Lower leg skin (tissue), 4 donors: Measurements from ENCODE around the gene TENM4. TPM values are rescaled to one million over a fixed set of nuclear protein-coding genes. Genes with fewer than 3 reads are reported as not detected.

Source experiments
- DNase-seq, 2 donors: peaks; one replicate each; pipeline ENCODE4 v3.0.0-alpha.2; 2019; ENCODE audit warnings: low spot score in 2 of 2
- H3K4me3 ChIP-seq: fragments of 200-600 bp; sonication (generic); 2 replicates; pipeline ENCODE4 v1.5.1; 2017; ENCODE audit warnings: mild to moderate bottlenecking, low read depth; ENCODE audit not compliant: poor library complexity, severe bottlenecking
- CTCF ChIP-seq, 3 donors: fragments of 450-650 bp; IDR thresholded peaks; one replicate each; pipeline ENCODE4 v1.5.1; 2016; ENCODE audit warnings: antibody characterized with exemption in 3 of 3, mild to moderate bottlenecking in 3 of 3, moderate library complexity in 2 of 3
- POLR2A ChIP-seq, 2 donors: fragments of 450-650 bp; IDR thresholded peaks; one replicate each; pipeline ENCODE4 v1.6.1; 2016 to 2017; ENCODE audit warnings: antibody characterized with exemption in 2 of 2, mild to moderate bottlenecking in 1 of 2, moderate library complexity in 1 of 2
- WGBS, 2 donors: methylation state at CpG; one replicate each; pipeline ENCODE4 v1.1.5; 2018; 5-methylcytosine and 5-hydroxymethylcytosine counted together
- intact Hi-C: fragments of 100-400 bp; cut with DNase I; formaldehyde crosslinking; loops from one replicate; pipeline ENCODE4 v1.15.0; 2023; ENCODE audit warnings: low total_unique reads
- total RNA-seq, 4 donors: library from RNA; depleted of rRNA; stranded (reverse); fragments of >200 nt; gene quantifications; one replicate each; pipeline ENCODE4 v1.1.0, GENCODE V29; 2016

TENM4 gene
- total RNA-seq, 4 donors from 2014 or later: 34.4 to 41.1 (median 36.6) TPM

- H3K4me3 ChIP-seq: no peak overlapping the region
- TF ChIP-seq CTCF (IDR thresholded peaks at IDR 0.05) (no peak), POLR2A (IDR thresholded peaks at IDR 0.05) (no peak)
- 78 to 80% methylated on average over 7 of the region's 7 CpGs for WGBS, 2 donors
- intact Hi-C loops: no loop called here
- DNase-seq: peak in 1 of 2 donors; percentile 26
Observed at GRCh38 chr11:79241852-79242241, 199.0 kb downstream of the TENM4 start.

- H3K4me3 ChIP-seq: no peak overlapping the region
- DNase-seq: peak in 1 of 2 donors; percentile 43
- intact Hi-C loops: no loop called here
- TF ChIP-seq CTCF (IDR thresholded peaks at IDR 0.05) (no peak), POLR2A (IDR thresholded peaks at IDR 0.05) (no peak)
- WGBS, 2 donors: 88 to 92% methylated on average over 7 of the region's 7 CpGs
Observed at GRCh38 chr11:79241205-79241851, 199.5 kb downstream of the TENM4 start.

GRCh38 chr11:79237703-79238102 is 203.1 kb downstream of the TENM4 start:
- H3K4me3 ChIP-seq: no peak overlapping the region
- intact Hi-C loops: no loop called here
- DNase-seq: peak in 1 of 2 donors; percentile 10
- 34 to 37% methylated on average over 6 of the region's 6 CpGs for WGBS, 2 donors
- TF ChIP-seq POLR2A (IDR thresholded peaks at IDR 0.05) (no peak), CTCF (IDR thresholded peaks at IDR 0.05) (no peak)

- no peak for TF ChIP-seq POLR2A (IDR thresholded peaks at IDR 0.05)
- no peak for TF ChIP-seq CTCF (IDR thresholded peaks at IDR 0.05)
- DNase-seq: peak in 1 of 2 donors; percentile 68
- no peak overlapping the region for H3K4me3 ChIP-seq
- intact Hi-C loops: no loop called here
- 76 to 85% methylated on average over 5 of the region's 5 CpGs for WGBS, 2 donors
Observed at GRCh38 chr11:79237091-79237490, 203.7 kb downstream of the TENM4 start.

GRCh38 chr11:79236541-79236971 is 204.3 kb downstream of the TENM4 start:
- no peak overlapping the region for H3K4me3 ChIP-seq
- DNase-seq: peak in 1 of 2 donors; percentile 53
- no peak for TF ChIP-seq POLR2A (IDR thresholded peaks at IDR 0.05)
- no peak for TF ChIP-seq CTCF (IDR thresholded peaks at IDR 0.05)
- intact Hi-C loops: no loop called here
- WGBS, 2 donors: 59 to 80% methylated on average over 11 of the region's 11 CpGs

- WGBS, 2 donors: 92 to 94% methylated on average over 6 of the region's 6 CpGs
- DNase-seq: peak in 1 of 2 donors; percentile 39
- TF ChIP-seq POLR2A (IDR thresholded peaks at IDR 0.05): no peak
- no peak for TF ChIP-seq CTCF (IDR thresholded peaks at IDR 0.05)
- no peak overlapping the region for H3K4me3 ChIP-seq
- intact Hi-C loops: no loop called here
Observed at GRCh38 chr11:79235696-79236095, 205.1 kb downstream of the TENM4 start.
